COLO668 (cell line): ENCODE data around the gene NNT.
"Not testable (repeated sequence)": the region's sequence is repeated elsewhere in the genome, so short reads cannot be mapped to it uniquely, and the experiment has no call there.

Experiments
- DNase-seq: peaks from one replicate; lab custom pipeline; 2025; ENCODE audit not compliant: unreplicated experiment; lab: John Stamatoyannopoulos, UW

Gene NNT

DNA sequence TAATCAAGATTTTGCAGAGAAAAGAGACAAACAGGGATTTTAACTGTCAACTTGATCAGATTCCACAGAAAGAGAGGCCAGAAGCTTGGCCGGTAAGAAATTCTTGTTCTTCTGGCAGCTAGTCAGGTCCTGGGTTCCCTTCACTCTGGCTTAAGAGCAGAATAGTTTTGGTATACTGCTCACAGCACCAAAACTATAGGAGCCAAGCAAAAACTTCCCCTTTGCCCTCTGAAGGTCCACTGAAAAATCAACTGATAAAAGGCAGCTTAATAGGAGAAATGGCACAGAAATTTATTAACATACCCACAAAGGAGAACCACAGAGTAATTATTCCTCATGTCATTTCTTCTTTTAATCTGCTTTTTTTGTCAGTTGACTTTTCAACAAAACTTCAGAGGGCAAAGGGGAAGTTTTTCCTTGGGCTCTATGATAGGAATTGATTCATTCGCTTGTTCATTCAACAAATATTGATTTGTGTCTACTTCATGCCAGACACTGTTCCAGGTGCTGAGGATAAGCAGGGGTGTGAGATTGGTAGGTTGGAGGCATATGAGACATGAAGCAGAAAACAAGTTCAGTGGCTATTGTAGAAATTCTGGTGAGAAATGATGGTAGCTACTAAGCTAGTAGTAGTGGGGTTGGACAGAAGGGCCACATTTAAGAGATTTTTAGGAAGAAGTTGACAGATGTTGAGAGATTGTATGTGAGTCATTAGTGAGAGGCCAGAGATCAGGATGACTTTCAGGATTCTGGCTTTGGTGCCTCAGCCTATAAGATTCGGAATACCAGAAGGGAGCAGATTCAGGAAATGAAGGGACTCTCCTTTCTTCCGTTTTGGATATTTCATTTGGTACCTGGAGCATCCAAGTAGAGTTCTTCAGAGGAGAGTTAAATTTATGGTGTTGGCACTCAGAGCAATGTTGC lies 20.6 kb upstream of the NNT start:
- no peak for DNase-seq

DNA sequence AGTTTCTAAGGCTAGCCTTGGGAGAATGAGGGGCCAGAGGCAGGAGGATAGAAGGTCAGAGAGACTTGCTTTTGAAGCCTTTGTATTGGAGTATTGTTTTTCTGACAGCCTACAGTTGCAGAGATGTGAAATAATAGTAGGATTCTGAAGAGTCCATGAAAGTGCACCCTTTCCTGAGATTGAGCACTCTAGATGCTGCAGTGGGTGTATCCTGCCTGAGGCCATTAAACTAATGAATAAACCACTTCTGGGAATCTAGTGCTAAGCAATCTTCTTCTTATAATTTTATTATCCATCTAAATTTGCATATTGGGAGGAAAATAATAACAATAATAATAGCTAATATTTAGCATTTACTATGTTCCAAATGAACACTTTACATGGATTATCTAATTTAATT lies 19.3 kb upstream of the NNT start:
- DNase-seq, result no peak

DNA sequence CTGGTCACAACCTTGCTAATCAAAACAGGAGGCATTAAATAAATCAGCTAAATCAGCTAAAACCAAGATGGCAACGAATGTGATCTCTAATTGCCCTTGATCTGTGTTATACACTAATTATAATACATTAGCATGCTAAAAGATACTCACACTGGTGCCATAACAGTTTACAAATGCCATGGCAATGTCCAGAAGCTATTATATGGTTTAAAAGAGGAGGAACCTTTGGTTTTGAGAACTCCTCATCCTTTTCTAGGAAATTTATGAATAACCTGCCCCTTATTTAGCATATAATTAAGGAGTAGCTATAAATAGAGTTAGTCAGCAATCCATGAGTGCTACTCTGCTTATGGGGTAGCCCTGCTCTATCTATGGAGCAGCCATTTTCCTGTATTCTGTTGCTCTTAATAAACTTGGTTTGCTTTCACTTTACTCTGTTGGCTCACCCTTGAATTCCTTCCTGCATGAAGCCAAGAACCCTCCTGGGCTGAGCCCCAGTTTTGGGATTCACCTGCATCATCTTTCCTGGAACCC lies 18.7 kb upstream of the NNT start:
- DNase-seq, result no peak

DNA sequence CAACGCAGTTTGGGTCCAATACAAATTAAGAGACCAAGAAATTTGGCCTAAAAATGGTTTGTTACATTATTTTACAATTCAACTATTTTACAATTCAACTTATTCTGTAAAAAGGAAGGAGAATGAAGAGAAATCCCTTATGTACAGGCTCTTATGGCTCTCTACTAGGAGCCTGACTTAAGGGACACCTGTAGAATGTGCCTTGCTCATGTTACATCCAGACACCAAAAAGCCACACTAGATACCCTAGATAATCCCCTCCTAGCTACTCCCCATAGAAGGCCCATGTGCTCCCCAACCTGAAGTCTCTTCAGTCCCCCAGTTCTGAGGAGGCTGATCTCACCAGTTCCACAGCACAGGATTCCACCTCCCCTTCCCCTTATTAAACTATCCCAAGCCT lies 14.1 kb upstream of the NNT start:
- no peak for DNase-seq

DNA sequence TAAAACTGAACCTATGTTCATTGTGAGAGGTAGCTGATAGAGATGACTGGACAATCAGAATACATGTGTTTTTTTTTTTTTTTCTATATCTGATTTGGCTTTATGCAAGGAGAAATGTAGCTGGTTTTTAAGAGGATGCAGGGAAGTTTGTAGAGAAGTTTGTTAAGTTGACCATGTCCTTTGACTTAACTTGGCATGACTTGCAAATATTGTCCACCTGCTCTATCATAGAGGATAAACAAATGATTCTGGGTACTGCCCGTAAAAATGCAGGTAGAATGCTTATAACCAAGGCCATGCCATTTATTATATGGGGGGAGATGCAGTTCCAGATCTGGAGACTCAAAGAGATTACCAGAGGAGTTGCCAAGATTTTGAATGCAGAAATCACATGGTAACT lies 13.7 kb upstream of the NNT start:
- no peak for DNase-seq

DNA sequence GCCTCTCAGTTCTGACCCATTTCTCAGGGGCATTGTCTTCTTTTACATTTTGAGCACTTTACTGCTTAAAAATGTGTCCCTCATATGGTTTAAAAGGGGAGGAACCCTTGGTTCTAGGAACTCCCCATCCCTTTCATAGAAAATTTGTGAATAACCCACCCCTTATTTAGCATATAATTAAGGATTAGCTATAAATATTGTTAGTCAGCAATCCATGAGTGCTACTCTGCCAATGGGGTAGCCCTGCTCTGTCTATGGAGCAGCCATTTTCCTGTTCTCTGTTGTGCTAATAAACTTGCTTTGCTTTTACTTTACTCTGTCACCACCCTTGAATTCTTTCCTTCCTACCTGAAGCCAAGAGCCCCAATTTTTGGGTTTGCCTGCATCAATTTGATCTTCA lies 12.3 kb upstream of the NNT start:
- no peak for DNase-seq

DNA sequence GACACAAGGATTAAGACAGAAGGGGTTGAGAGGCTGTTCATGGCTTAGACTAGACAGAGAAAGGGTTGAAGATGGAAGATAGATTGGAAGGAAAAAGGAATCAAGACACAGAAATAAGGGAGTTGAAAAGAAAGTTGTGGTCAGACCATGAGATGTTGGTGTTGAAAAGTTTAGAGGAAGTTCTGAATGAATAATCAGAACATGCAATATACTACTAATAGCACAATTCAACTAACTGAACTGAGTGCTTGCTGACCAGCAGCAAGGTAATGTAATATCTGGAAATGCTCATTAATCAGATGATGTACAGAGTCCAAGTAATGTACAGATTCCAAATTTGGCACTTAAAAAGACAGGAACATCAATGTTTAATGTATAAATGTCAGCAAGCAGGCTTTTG lies 10.6 kb upstream of the NNT start:
- no peak for DNase-seq

DNA sequence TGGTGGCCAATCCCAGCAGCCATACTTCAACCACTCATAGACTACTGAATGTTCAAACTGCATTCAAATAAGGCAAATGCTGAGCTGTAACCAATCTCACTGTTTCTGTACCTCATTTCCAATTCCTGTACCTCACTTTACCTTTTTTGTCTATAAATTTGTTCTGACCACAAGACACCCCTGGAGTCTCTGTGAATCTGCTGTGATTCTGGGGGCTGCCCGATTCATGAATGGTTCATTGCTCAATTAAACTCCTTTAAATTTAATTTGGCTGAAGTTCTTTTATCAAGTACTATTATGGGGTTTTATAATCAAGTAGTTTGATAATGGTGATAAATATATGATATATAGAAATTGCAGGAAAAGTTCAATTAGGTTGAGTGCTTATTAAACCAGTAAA lies 4.1 kb upstream of the NNT start:
- not testable (repeated sequence) for DNase-seq

DNA sequence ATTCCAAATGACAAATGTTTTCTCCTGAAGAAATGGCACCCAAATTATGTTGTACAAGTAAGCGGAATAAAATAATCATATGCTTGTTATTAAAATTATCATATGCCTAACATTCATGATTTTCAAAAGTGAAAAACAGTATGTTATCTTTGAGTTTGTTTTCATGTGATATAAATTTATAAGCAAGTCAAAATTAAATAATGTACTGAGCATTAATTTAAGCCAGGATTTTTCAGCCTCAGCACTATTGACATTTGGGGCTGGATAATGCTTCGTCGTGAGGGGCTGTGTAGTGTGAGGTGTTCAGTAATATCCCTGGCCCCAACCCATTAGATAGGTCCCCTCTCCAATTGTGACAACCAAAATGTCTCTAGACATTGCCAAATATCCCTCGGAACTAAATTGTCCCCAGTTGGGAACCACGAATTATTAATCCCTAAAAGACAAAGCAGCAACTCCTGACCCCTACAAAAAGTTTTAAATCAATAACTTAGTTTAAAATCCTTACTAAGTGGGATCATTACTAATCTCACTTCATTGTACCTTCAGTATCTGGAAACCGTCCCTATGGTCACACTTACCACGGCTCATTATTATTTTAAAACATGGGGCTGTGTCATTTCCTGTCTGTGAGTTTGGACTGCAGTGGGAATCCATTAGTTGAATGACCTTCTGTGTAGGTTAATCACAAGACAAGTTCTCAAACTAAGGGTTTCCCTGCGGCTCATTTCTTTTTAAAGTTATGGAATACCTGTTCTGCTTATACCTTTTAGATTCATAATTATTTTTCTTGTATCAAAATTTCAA lies 1.3 kb upstream of the NNT start:
- peak; percentile 9 for DNase-seq

DNA sequence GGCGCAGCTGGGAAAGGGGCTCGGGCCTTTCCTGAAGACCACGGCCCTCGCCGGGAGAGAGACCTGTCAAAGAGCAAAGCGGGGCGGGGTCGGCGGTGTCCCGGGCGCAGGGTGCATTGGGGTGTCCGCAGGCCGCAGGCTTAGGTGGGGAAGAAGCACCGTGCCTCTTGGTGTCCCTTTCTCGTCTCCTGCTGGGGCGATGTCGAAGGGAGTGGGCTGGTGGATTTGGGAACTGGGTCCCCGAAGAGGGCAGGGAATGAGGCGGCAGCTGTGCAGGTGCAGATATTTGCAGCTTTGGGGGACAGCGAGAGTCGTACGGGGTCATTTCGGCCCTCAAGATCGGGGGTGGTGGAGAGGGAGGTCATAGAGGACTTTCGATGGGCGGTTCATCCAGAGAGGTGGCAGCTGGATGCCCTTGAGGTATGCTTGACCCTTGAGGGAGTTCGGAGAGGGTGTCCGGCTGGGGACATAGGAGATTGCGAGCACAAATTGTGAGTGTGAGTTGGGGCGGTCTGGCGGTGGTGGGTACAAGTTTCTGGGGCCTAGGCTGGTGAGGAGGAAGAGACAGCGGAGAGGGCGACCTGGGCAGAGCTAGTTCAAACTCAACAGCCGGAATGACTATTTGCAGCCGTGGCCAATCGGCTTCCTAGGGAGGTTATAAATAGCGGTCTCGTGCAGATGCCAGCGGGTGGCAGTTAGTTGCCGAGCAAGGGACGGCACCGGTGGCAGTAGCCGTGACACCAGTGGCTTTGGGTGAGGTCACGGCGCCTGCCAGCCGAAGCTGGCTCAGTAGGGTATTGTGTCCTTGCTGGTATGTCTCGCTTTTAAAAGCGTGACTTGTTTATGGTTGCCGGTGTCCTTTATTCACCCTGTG lies 601 bp downstream of the NNT start:
- peak; percentile 90 for DNase-seq

DNA sequence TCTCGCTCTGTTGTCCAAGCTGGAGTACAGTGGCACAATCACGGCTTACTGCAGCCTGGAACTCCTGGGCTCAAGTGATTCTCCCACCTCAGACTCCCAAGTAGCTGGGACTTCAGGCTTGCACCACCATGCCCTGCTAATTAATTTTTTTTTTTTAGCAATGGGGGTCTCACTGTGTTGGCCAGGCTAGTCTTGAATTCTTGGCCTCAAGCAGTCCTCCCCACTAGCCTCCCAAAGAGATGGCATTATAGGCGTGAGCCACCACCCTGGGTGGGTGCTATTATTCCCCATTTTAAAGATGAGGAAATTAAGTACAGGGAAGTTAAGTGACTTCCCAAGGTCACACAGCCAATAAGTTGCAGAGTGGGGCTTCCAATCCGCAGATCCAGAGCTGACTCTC lies 1.7 kb downstream of the NNT start:
- DNase-seq, result no peak

DNA sequence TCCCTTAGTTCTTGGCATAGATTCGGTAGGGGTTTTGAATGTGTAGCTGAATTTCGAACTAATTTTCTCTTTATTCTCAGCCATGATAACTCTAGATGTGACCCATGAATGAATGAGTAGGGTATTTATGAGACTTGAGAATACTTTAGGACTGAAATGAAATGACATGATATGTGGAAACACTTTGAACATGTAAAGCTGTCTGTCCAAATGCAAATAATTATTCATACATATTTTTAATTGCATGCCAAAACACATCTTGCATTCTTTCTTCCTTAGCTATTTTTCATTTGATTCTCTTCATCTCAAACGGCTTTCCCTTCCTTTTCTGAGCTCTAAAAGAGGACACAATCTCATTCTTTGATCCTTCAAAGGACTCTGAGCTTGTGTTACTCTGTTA lies 3.4 kb downstream of the NNT start:
- DNase-seq, result no peak

DNA sequence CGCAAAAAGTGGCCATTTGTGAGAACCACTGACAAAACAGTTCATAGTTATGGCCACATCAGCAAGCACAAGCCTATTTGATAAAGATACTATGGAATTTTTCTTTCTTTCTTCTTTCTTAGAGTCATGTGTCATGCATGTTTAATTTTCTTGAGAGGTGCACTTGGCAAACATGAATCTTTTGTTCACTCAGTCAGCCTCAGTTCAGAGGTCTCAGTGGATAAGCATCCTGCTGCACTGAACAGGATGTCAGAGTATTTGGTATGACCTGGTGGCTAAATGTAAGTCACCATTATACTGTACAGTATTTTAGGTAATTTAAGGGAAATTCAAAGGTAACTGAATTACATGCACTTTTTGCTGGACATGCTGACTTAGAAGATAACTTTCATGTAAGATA lies 5.4 kb downstream of the NNT start:
- no peak for DNase-seq

DNA sequence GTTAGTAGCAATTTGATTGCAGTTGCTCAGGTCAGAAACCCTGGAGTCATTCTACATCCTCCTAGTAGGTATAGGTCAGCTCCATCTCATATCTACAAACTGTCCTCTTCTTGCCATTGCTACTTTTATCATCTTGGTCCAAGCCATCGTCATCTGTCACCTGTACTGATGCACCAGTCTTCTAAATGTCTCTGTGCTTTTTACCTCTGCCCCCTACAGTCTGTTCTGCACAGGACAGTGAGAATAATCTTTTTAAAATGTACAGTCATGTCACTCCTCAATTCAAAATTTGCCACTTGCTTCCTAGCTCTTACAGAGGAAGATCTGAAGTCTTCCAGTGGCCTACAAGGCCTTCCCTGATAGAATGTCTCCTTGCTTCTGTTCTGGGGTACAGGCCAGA lies 6.8 kb downstream of the NNT start:
- DNase-seq, result no peak

DNA sequence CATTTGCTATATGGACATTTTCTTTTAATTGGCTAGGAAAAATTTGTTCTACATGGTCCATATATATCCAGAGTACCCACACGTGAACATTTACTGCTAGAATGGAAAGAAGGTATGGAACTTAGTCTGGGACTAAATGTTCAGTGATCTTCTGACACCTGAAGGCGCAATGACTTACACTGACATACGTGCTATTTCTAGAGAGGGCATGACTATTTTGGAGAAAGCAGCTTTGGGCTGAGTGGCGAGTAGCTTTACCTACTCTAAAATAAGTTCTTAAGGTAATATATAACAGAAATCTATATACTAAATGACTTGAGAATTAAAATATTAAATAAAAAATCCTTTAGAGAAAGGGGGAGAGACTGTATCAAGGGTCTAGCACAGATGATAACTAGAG lies 10.4 kb downstream of the NNT start:
- DNase-seq, result no peak

DNA sequence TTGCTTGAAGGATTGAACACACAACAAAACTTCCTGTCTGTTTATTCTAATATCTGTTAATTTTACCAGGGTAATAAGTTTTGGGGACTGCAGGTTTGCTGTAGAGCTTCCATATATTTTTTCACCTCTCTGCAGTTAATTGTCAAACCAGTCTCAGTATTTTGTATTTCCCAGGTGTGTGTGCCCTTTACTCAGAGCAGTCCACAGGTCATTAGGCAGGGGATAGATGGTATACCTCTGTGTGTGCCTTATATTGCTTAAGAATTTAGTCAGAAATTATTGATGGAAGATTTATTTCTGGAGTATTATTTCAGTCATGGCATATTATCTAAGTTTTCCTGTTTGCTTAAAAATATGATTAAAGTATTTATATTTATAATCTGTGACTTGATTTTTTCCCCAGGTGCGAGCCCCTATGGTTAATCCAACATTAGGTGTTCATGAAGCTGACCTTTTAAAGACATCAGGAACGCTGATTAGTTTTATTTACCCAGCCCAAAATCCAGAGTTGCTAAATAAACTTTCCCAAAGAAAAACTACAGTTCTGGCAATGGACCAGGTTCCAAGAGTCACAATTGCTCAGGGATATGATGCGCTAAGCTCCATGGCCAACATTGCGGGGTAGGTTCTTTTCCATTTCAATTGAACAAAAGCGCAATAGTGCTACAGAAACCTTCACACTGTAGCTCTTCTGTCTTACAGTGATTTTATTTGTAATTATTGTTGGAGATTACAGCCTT lies 12.6 kb downstream of the NNT start:
- no peak for DNase-seq

DNA sequence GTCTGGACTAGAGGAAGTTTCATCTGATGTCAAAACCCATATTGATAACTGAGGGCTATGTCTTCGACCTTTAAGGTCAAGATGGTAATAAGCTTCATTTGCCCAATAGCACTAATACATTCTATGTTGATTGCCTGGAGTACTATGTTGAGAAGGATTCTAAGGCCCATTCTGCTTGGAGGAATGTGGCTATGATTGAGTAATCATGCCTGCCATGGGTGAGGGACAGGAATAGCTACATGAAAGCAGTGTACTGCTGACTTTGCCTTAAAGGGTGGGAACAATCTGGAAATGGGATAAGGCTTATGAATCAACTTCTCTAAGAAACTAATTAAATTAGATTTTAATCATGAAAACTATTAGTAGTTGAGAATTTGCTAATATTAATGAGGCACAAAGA lies 13.6 kb downstream of the NNT start:
- DNase-seq, result no peak

DNA sequence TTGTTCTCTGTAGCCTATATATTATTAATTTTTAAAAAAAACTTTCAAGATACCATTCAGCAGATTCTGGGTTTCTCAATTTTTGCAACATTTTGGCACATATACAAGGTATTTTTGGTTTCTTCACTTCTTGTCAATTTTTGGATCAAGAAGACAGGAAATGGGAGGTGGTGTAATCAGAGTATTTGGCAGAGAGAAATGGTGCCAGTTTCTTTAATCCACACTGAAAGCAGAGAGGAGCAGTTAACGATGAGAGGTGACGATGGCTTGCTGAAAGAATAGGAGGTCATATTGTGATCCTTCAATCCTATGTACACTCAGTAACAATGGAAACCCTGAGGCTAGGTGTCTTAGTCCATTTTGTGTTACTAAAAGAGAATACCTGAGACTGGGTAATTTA lies 16.4 kb downstream of the NNT start:
- no peak for DNase-seq

DNA sequence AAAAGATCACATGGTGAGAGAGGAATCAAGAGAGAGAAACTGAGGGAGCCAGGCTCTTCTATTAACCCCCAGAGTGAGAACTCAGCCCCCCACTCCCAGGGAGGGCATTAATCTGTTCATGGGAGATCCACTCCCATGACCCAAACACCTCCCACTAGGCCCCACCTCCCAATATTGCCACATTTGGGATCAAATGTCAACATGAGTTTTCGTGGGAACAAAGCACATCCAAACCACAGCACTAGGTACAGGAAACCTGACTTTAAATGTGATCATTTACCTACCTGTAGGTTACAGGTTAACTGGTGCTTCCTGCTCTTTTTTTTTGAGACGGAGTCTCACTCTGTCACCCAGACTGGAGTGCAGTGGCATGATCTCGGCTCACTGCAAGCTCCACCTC lies 16.9 kb downstream of the NNT start:
- no peak for DNase-seq

DNA sequence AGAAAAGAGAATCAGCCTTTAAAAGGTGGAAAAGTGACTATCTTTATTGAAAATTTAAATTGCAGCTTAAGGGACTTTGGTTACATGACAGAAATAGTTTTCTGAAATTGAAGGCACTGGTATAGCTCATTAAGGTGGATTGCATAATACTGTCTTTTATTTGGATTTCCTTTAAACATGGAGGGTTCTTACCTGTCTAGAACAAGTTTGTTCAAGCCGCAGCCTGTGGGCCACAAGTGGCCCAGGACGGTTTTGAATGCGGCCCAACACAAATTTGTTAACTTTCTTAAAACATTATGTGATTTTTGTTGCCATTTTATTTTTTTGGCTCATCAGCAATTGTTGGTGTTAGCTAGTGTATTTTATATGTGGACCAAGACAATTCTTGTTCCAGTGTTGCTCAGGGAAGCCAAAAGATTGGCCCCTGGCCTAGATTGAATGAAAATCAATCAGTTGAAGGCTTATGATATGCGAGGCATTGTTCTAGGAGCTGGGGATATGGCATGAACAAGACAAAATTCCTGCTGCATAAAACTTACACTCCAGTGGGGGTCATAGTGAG lies 18.0 kb downstream of the NNT start:
- no peak for DNase-seq
